OCI-LY7 (cell line): ENCODE results near the gene EIF4E. TPM values are rescaled to one million over a fixed set of nuclear protein-coding genes. Genes with fewer than 3 reads are reported as not detected.
"Not testable (repeated sequence)": the region's sequence is repeated elsewhere in the genome, so short reads cannot be mapped to it uniquely, and the experiment has no call there.

ENCODE experiments used
- BruUV-seq: library from RNA; stranded (reverse); fragments of 400-500 nt; replicated peaks from 2 replicates; lab custom pipeline; 2021; lab: Mats Ljungman, UMichigan
- CTCF ChIA-PET: fragments of 300-600 bp; sonication (Branson Sonifier 250); formaldehyde crosslinking; loops from one replicate; lab custom pipeline; 2022; ENCODE audit warnings: antibody characterized with exemption; ENCODE audit not compliant: unreplicated experiment; lab: Charles Lee
- POLR2A ChIA-PET: fragments of 300-600 bp; sonication (Branson Sonifier 250); formaldehyde crosslinking; loops from one replicate; lab custom pipeline; 2022; ENCODE audit warnings: antibody characterized with exemption; lab: Charles Lee
- DNase-seq: peaks from one replicate; pipeline ENCODE4 v3.0.0-alpha.2; 2015; ENCODE audit warnings: low spot score
- H2AFZ ChIP-seq: fragments of 200-600 bp; sonication (generic), shearing (Covaris generic); 2 replicates; pipeline ENCODE4 v1.6.1; 2014; ENCODE audit warnings: mild to moderate bottlenecking, antibody characterized with exemption, low read length, moderate library complexity
- H3K27ac ChIP-seq: fragments of 200-600 bp; sonication (generic); 2 replicates; pipeline ENCODE4 v1.5.1; 2014; ENCODE audit warnings: mixed run types, low read depth, mild to moderate bottlenecking, moderate library complexity, low read length, inconsistent platforms; ENCODE audit not compliant: poor library complexity, severe bottlenecking
- H3K36me3 ChIP-seq: fragments of 200-600 bp; sonication (generic); 2 replicates; pipeline ENCODE4 v1.6.1; 2014; ENCODE audit warnings: mild to moderate bottlenecking, antibody characterized with exemption, low read length, moderate library complexity, mixed read lengths; ENCODE audit not compliant: insufficient read depth
- H3K4me1 ChIP-seq: fragments of 200-600 bp; sonication (generic); 2 replicates; pipeline ENCODE4 v1.5.1; 2014; ENCODE audit warnings: mild to moderate bottlenecking, low read length; ENCODE audit not compliant: insufficient read depth, poor library complexity, severe bottlenecking
- H3K4me2 ChIP-seq: fragments of 200-600 bp; sonication (generic); 2 replicates; pipeline ENCODE4 v1.6.1; 2014; ENCODE audit warnings: mild to moderate bottlenecking, low read length
- H3K4me3 ChIP-seq: fragments of 200-600 bp; sonication (generic); 2 replicates; pipeline ENCODE4 v1.5.1; 2014; ENCODE audit warnings: mild to moderate bottlenecking, low read depth, low read length; ENCODE audit not compliant: poor library complexity, severe bottlenecking
- H3K79me2 ChIP-seq: fragments of 200-600 bp; sonication (generic); 2 replicates; pipeline ENCODE4 v1.6.1; 2016; ENCODE audit warnings: low read depth, mild to moderate bottlenecking, low read length, moderate library complexity, mixed read lengths; ENCODE audit not compliant: insufficient read depth
- H3K9me2 ChIP-seq: fragments of 200-600 bp; sonication (generic); 2 replicates; pipeline ENCODE4 v1.6.1; 2016; ENCODE audit warnings: mild to moderate bottlenecking, low read length, mixed read lengths; ENCODE audit not compliant: insufficient read depth
- H3K9me3 ChIP-seq: fragments of 200-600 bp; sonication (generic); 2 replicates; pipeline ENCODE4 v1.6.1; 2014; ENCODE audit warnings: mild to moderate bottlenecking, mixed run types, low read length, mixed read lengths
- H4K20me1 ChIP-seq: fragments of 200-600 bp; sonication (generic); 2 replicates; pipeline ENCODE4 v1.6.1; 2014; ENCODE audit warnings: mild to moderate bottlenecking, antibody characterized with exemption, low read length, moderate library complexity, mixed read lengths; ENCODE audit not compliant: insufficient read depth
- EZH2phosphoT487 ChIP-seq: fragments of 200-600 bp; sonication (generic); IDR thresholded peaks from 2 replicates; pipeline ENCODE4 v1.6.1; 2018; ENCODE audit warnings: low read depth, borderline replicate concordance, mild to moderate bottlenecking, mixed run types, antibody characterized with exemption, low read length, moderate library complexity, mixed read lengths
- intact Hi-C: fragments of 100-400 bp; cut with micrococcal nuclease; formaldehyde crosslinking; loops from one replicate; pipeline ENCODE4 v1.10.0; 2022; ENCODE audit not compliant: unreplicated experiment
- total RNA-seq, 2 experiments: library from RNA; depleted of rRNA in 1 of 2; stranded (reverse); fragments of >200 nt in 1 of 2; shearing (Covaris generic) in 1 of 2; gene quantifications; 2 replicates each; pipeline ENCODE4 v1.2.3, GENCODE V29; 2014 to 2022
- TF ChIP-seq, protein P1 (sequence below): fragments of 200-600 bp; sonication (generic); conservative IDR thresholded peaks from 2 replicates; pipeline ENCODE4 v1.5.1; 2014; ENCODE audit warnings: mild to moderate bottlenecking, antibody characterized with exemption, low read length, moderate library complexity, mixed read lengths

The EIF4E gene
- total RNA-seq, 2 experiments from 2014 or later = 136 to 160 TPM

DNA sequence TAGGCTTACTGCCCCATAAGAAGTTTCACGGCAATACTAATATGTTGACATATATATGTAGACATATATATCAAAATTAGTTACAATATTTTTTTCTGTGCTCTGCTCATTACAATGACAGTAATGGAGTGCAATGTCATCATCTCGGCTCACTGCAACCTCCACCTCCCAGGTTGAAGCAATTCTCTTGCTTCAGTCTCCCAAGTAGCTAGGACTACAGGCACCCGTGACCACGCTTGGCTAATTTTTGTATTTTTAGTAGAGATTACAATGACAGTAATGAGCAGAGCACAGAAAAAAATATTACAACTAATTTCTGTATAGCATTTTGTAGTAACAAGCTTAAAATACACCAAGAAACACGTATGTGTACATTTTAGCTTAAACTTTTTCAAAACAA is 7.6 kb downstream of the EIF4E start:
- TF ChIP-seq, protein P1, sequence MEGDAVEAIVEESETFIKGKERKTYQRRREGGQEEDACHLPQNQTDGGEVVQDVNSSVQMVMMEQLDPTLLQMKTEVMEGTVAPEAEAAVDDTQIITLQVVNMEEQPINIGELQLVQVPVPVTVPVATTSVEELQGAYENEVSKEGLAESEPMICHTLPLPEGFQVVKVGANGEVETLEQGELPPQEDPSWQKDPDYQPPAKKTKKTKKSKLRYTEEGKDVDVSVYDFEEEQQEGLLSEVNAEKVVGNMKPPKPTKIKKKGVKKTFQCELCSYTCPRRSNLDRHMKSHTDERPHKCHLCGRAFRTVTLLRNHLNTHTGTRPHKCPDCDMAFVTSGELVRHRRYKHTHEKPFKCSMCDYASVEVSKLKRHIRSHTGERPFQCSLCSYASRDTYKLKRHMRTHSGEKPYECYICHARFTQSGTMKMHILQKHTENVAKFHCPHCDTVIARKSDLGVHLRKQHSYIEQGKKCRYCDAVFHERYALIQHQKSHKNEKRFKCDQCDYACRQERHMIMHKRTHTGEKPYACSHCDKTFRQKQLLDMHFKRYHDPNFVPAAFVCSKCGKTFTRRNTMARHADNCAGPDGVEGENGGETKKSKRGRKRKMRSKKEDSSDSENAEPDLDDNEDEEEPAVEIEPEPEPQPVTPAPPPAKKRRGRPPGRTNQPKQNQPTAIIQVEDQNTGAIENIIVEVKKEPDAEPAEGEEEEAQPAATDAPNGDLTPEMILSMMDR = no peak
- no peak for TF ChIP-seq EZH2phosphoT487
- Histone ChIP-seq H4K20me1 (peaks cover 31% of the 10 kb centered on the region), H3K36me3 (peaks cover 99% of the 10 kb centered on the region), H3K4me3 (peak overlapping the region; percentile 16), H3K27ac (peak overlapping the region; percentile 18), H3K4me2 (peak overlapping the region; percentile 31), H3K79me2 (peaks cover 100% of the 10 kb centered on the region), H2AFZ (no peak overlapping the region), H3K4me1 (peaks cover 44% of the 10 kb centered on the region), H3K9me2 (no peaks in the 10 kb centered on the region), H3K9me3 (peaks cover 21% of the 10 kb centered on the region; the same call in 1 of the 2 replicates)
- CTCF ChIA-PET = no interaction called here
- no TSS peak for BruUV-seq
- POLR2A ChIA-PET = interaction anchor here (0.6 to 3.8 kb wide), 11 partner anchors 9 to 1004 kb away, joined by 3 to 36 read pairs (median 4); partner anchors contain the start of genes ADH5 and METAP1
- DNase-seq = peak; percentile 25
- intact Hi-C loops = no loop called here

GRCh38 chr4:98919996-98920395 is 8.9 kb downstream of the EIF4E start:
- POLR2A ChIA-PET = interaction anchor here (0.7 kb wide), 2 partner anchors 84 to 259 kb away, joined by 3 read pairs; no protein-coding TSS in a partner anchor
- intact Hi-C loops = no loop called here
- H2AFZ ChIP-seq = no peak overlapping the region
- no peak for DNase-seq
- TF ChIP-seq EZH2phosphoT487 = no peak
- TF ChIP-seq, protein P1 = no peak
- peaks cover 21% of the 10 kb centered on the region; the same call in 1 of the 2 replicates for H3K9me3 ChIP-seq
- no peak overlapping the region for H3K4me2 ChIP-seq
- CTCF ChIA-PET = no interaction called here
- H3K9me2 ChIP-seq = no peaks in the 10 kb centered on the region
- H3K79me2 ChIP-seq = peaks cover 100% of the 10 kb centered on the region
- BruUV-seq = no TSS peak
- H4K20me1 ChIP-seq = peaks cover 25% of the 10 kb centered on the region
- peaks cover 96% of the 10 kb centered on the region for H3K36me3 ChIP-seq
- no peak overlapping the region for H3K27ac ChIP-seq
- peaks cover 44% of the 10 kb centered on the region for H3K4me1 ChIP-seq
- no peak overlapping the region for H3K4me3 ChIP-seq

- peaks cover 55% of the 10 kb centered on the region for H4K20me1 ChIP-seq
- H3K79me2 ChIP-seq = peaks cover 100% of the 10 kb centered on the region
- DNase-seq, CTCF ChIA-PET, H3K9me2 ChIP-seq, H3K27ac ChIP-seq, H3K9me3 ChIP-seq, BruUV-seq, H2AFZ ChIP-seq, H3K4me3 ChIP-seq: not testable (repeated sequence)
- POLR2A ChIA-PET = interaction anchor here (0.6 to 6.2 kb wide), 7 partner anchors 9 to 131 kb away, joined by 3 to 36 read pairs (median 3); no protein-coding TSS in a partner anchor
- peaks cover 35% of the 10 kb centered on the region for H3K4me1 ChIP-seq
- 0 out of 2 replicates have a peak overlapping the region, but pooled peaks have one; percentile 32 for H3K4me2 ChIP-seq
- intact Hi-C loops = loop anchor here (5.0 kb wide), 1 partner anchor 912 kb away; no protein-coding TSS in a partner anchor
- peaks cover 90% of the 10 kb centered on the region for H3K36me3 ChIP-seq
These were observed 18.2 kb downstream of the EIF4E start for GRCh38 chr4:98910728-98911127.
